ENCODE measurements around the gene OTULIN.
A peak's percentile ranks its signal among the peaks of the same experiment; 100 is the strongest.

OTULIN gene

GRCh38 chr5:14675865-14676300, 11.4 kb downstream of the OTULIN start:
- Histone ChIP-seq H2AFZ (ENCODE audit: low read depth, low read length) (no peak overlapping the region), H3K27ac (ENCODE audit: low read length) (0 out of 2 replicates have a peak overlapping the region, but pooled peaks have one; percentile 21), H3K4me3 (ENCODE audit: low read depth in 1 of 2, low read length in 2 of 2) (no peak overlapping the region), H4K20me1 (ENCODE audit: insufficient read depth, low read length) (peaks cover 67% of the 10 kb centered on the region), H3K4me2 (ENCODE audit: insufficient read depth, low read length) (no peak overlapping the region), H3K27me3 (ENCODE audit: insufficient read depth, low read length, poor library complexity) (no peaks in the 10 kb centered on the region), H3K36me3 (ENCODE audit: insufficient read depth, low read length) (peaks cover 51% of the 10 kb centered on the region), H3K9me3 (ENCODE audit: insufficient read depth, low read length, severe bottlenecking) (no peaks in the 10 kb centered on the region), H3K4me1 (ENCODE audit: insufficient read depth, low read length) (peaks cover 23% of the 10 kb centered on the region), H3K9ac (ENCODE audit: low read depth, low read length) (no peak overlapping the region; the same call in 1 of the 2 replicates), H3K79me2 (ENCODE audit: insufficient read depth, low read length) (peaks cover 83% of the 10 kb centered on the region)
- TF ChIP-seq, protein P1, sequence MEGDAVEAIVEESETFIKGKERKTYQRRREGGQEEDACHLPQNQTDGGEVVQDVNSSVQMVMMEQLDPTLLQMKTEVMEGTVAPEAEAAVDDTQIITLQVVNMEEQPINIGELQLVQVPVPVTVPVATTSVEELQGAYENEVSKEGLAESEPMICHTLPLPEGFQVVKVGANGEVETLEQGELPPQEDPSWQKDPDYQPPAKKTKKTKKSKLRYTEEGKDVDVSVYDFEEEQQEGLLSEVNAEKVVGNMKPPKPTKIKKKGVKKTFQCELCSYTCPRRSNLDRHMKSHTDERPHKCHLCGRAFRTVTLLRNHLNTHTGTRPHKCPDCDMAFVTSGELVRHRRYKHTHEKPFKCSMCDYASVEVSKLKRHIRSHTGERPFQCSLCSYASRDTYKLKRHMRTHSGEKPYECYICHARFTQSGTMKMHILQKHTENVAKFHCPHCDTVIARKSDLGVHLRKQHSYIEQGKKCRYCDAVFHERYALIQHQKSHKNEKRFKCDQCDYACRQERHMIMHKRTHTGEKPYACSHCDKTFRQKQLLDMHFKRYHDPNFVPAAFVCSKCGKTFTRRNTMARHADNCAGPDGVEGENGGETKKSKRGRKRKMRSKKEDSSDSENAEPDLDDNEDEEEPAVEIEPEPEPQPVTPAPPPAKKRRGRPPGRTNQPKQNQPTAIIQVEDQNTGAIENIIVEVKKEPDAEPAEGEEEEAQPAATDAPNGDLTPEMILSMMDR (IDR thresholded peaks at IDR 0.05; ENCODE audit: borderline replicate concordance, extremely low read depth, low read length, poor library complexity, severe bottlenecking): no peak
- TF ChIP-seq EZH2 (IDR thresholded peaks at IDR 0.05; ENCODE audit: borderline replicate concordance, low read depth, low read length, severe bottlenecking): no peak
- DNase-seq (peak; percentile 21), ATAC-seq (ENCODE audit: insufficient read depth, low read depth) (peak; percentile 68)

DNA sequence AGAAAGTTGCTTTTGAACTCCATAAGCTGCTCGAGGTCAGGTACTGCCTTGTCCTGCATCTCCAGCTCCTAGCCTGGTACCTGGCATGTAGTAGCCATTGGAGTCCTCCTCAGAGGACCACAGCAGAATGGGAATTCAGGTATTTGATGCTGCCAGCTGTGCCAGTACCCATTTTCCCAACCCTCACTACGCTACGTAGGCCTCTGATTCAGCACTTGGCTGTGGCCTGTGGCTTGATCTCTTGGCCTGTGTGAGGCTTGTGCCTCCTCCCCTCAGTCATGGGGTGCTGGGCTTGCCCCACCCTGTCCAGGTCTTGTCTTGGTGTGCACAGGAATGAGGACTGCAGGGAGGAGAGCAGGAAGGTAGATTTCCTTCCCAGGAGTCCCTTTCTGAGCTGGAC, 11.8 kb downstream of the OTULIN start:
- peaks cover 80% of the 10 kb centered on the region for H3K79me2 ChIP-seq (ENCODE audit: insufficient read depth, low read length)
- no peak overlapping the region for H3K4me3 ChIP-seq (ENCODE audit: low read depth in 1 of 2, low read length in 2 of 2)
- no peak overlapping the region for H2AFZ ChIP-seq (ENCODE audit: low read depth, low read length)
- H3K9ac ChIP-seq (ENCODE audit: low read depth, low read length): no peak overlapping the region
- peaks cover 22% of the 10 kb centered on the region for H3K4me1 ChIP-seq (ENCODE audit: insufficient read depth, low read length)
- H3K36me3 ChIP-seq (ENCODE audit: insufficient read depth, low read length): peaks cover 56% of the 10 kb centered on the region
- H3K4me2 ChIP-seq (ENCODE audit: insufficient read depth, low read length): no peak overlapping the region
- H3K27ac ChIP-seq (ENCODE audit: low read length): peak overlapping the region; percentile 21; the same call in 1 of the 2 replicates
- no peaks in the 10 kb centered on the region for H3K9me3 ChIP-seq (ENCODE audit: insufficient read depth, low read length, severe bottlenecking)
- TF ChIP-seq, protein P1 (IDR thresholded peaks at IDR 0.05; ENCODE audit: borderline replicate concordance, extremely low read depth, low read length, poor library complexity, severe bottlenecking): no peak
- TF ChIP-seq EZH2 (IDR thresholded peaks at IDR 0.05; ENCODE audit: borderline replicate concordance, low read depth, low read length, severe bottlenecking): no peak
- DNase-seq (peak; percentile 20), ATAC-seq (ENCODE audit: insufficient read depth, low read depth) (peak; percentile 72)
- H4K20me1 ChIP-seq (ENCODE audit: insufficient read depth, low read length): peaks cover 63% of the 10 kb centered on the region
- H3K27me3 ChIP-seq (ENCODE audit: insufficient read depth, low read length, poor library complexity): no peaks in the 10 kb centered on the region

- no peak overlapping the region for H3K27ac ChIP-seq (ENCODE audit: low read length)
- peaks cover 78% of the 10 kb centered on the region for H3K36me3 ChIP-seq (ENCODE audit: insufficient read depth, low read length)
- H4K20me1 ChIP-seq (ENCODE audit: insufficient read depth, low read length): peaks cover 42% of the 10 kb centered on the region
- DNase-seq (no peak), ATAC-seq (ENCODE audit: insufficient read depth, low read depth) (no peak)
- no peaks in the 10 kb centered on the region for H3K9me3 ChIP-seq (ENCODE audit: insufficient read depth, low read length, severe bottlenecking)
- H3K79me2 ChIP-seq (ENCODE audit: insufficient read depth, low read length): peaks cover 60% of the 10 kb centered on the region
- H2AFZ ChIP-seq (ENCODE audit: low read depth, low read length): no peak overlapping the region
- H3K4me3 ChIP-seq (ENCODE audit: low read depth in 1 of 2, low read length in 2 of 2): no peak overlapping the region
- no peak for TF ChIP-seq EZH2 (IDR thresholded peaks at IDR 0.05; ENCODE audit: borderline replicate concordance, low read depth, low read length, severe bottlenecking)
- TF ChIP-seq, protein P1 (IDR thresholded peaks at IDR 0.05; ENCODE audit: borderline replicate concordance, extremely low read depth, low read length, poor library complexity, severe bottlenecking): no peak
- no peak overlapping the region for H3K4me2 ChIP-seq (ENCODE audit: insufficient read depth, low read length)
- peaks cover 10% of the 10 kb centered on the region for H3K4me1 ChIP-seq (ENCODE audit: insufficient read depth, low read length)
- H3K27me3 ChIP-seq (ENCODE audit: insufficient read depth, low read length, poor library complexity): no peaks in the 10 kb centered on the region
- H3K9ac ChIP-seq (ENCODE audit: low read depth, low read length): no peak overlapping the region
These were observed 14.3 kb downstream of the OTULIN start for GRCh38 chr5:14678773-14679334.

Data from DND-41 (cell line).